ENCODE data around the gene CCDC148. TPM values are rescaled to one million over a fixed set of nuclear protein-coding genes. Genes with fewer than 3 reads are reported as not detected.

Gene CCDC148
- total RNA-seq, 1 donor from 2014 or later: 32.6 TPM

GRCh38 chr2:158138255-158138654 lies 318.3 kb downstream of the CCDC148 start:
- FAIRE-seq (no peak), DNase-seq (ENCODE audit: low spot score in 2 of 2) (no peak)

GRCh38 chr2:158135096-158135495 lies 321.5 kb downstream of the CCDC148 start:
- no peak for FAIRE-seq
- DNase-seq (ENCODE audit: low spot score in 2 of 2): no peak

DNA sequence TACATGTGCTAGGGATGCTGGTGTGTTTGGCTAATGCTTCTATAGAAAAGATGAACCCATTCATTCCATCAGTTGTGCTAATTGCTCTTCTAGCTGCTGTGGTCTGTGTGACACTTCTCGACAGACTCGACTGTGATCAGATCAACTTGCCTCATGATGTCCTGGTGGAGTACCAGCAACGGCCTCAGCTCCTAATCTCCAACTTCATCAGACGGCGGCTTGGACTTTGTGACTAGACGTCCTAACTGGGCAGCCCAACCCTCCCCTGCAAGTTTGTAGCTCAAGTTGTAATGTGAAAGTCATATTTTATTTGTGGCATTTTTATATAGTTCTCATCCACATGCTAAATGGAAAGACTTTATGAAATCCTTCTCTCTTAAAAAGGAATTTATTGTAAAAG lies 321.9 kb downstream of the CCDC148 start:
- no peak for DNase-seq (ENCODE audit: low spot score in 2 of 2)
- FAIRE-seq: no peak

GRCh38 chr2:158134055-158134454 lies 322.5 kb downstream of the CCDC148 start:
- FAIRE-seq (no peak), DNase-seq (ENCODE audit: low spot score in 2 of 2) (no peak)

GRCh38 chr2:158131919-158132566 lies 324.5 kb downstream of the CCDC148 start:
- FAIRE-seq (no peak), DNase-seq (ENCODE audit: low spot score in 2 of 2) (no peak)

DNA sequence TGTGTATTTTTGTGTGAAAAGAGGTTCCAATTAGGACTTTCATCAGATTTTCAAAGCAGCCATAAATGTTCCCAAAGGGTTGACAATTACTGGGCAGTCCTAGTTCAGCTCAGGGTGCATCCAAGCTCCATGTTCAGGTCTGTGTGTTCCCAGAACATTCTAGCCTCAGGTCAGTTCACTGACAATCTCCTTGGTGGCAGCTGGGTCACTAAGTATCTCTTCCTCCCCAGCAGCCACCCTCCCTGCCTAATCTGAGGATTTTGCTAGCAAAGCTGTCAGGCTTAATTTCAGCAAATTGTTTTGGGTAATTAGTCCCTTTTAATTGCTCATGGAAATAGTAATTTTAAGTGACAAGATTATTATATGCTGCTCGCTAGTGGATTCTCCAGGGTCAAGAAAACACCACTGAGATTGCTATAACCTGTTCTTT lies 325.1 kb downstream of the CCDC148 start:
- no peak for DNase-seq (ENCODE audit: low spot score in 2 of 2)

DNA sequence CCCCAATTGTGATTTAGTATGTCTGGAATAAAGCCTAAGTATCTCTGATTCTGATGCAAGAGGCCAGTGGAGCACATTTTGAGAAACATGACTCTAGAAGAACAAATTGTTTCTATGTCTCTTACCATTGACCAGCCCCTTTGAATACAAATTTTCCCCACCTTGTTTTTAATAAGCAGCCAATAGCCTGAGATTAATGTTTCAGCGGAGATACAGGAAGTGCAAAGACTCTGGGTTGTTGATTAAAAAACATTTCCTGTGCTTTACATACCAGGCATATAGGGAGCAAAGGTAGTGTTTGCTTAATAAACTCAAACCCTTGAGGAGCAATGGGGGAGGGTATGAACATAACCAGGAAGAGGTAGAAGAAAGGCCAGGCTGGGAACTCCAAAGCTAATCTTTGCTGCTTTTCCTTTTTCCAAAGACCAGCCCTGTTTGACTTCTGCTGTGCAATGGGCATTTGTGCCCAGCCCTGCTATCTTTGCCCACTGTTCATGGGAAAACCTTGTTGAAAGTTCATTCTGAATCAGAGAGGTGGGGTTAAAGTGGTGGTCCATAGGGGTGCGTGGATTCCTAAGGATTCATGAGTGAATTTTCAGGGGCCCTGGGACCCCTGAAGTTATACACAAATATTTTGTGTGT lies 325.6 kb downstream of the CCDC148 start:
- FAIRE-seq: no peak
- DNase-seq (ENCODE audit: low spot score in 2 of 2): no peak

More for the DNA sequence above, 325.1 kb downstream of the CCDC148 start:
- FAIRE-seq: no peak

DNA sequence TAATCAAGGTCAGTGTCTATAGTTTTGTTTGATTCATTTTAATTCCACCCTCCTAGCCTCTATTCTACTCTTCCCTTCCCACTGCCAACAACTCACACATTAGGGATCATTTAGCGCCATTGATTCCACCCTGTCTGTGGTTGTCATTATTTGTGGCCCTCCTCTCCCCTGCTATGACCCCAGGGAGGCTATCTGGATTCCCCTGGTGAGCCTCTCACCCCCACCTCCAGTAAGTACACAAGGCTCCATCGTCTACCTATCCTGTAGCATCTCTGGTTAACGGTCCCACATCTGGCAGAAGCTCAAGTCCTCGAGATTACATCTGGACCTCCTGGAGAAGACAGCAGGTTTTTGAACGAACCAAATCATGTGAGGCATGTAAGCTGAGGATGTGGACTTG lies 327.5 kb downstream of the CCDC148 start:
- DNase-seq (ENCODE audit: low spot score in 2 of 2) (no peak), FAIRE-seq (no peak)

- FAIRE-seq (no peak), DNase-seq (ENCODE audit: low spot score in 2 of 2) (no peak)
Measured at GRCh38 chr2:158128168-158128973, 328.2 kb downstream of the CCDC148 start.

GRCh38 chr2:158127380-158127804 lies 329.2 kb downstream of the CCDC148 start:
- FAIRE-seq: no peak

DNA sequence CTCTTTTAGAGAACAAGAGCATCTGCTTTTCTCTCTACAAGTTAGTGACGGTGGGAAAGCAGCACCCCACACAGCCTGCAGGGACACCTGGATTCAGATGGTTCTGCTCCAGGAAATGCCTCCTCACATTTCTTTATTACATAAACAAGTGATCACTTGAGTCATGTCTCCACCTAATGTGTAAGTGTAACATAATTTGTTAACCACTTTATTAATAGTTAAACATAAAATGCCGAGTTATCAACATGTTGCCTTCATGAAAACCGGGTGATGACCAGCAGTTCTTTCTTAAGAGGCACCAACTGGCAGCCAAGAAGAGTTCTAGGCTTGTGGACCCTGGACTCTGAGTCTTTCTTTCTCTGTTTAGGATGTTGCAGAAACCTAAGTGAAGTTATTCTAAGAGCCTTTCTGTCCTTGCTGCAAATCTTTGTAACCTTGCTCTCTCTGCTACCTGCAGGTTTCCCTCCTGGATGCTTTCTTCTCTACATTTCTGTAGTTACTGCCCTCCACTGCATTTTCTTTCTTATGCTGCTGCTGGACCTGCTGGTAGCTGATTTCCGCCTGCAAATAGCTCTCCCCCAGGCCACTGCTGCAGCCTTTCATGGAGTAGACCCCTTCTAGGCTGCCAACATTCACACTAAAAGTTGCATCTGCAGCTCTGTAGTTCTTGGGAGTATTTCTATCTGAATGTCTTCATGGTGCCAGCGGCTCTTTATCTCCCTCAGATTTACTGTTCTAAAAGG lies 330.6 kb downstream of the CCDC148 start:
- no peak for DNase-seq (ENCODE audit: low spot score in 2 of 2)
- no peak for FAIRE-seq

More at GRCh38 chr2:158127380-158127804, 329.2 kb downstream of the CCDC148 start:
- no peak for DNase-seq (ENCODE audit: low spot score in 2 of 2)

GRCh38 chr2:158124896-158125295 lies 331.7 kb downstream of the CCDC148 start:
- FAIRE-seq (no peak), DNase-seq (ENCODE audit: low spot score in 2 of 2) (no peak)

Small RNAs within 50 kb of the gene (small RNA-seq; reads per million reads assigned to genes)
- not detected for gene RN7SL393P

Other genes starting within 250 kb of the CCDC148 start
- 103 TPM for gene PKP4, start 199 bp upstream of the CCDC148 start, total RNA-seq